ENCODE results near the gene TXNRD1.

GRCh38 chr12:104243551-104243950 lies 28.0 kb downstream of the TXNRD1 start:
- TF ChIP-seq EZH2 (IDR thresholded peaks at IDR 0.05; ENCODE audit: insufficient read depth, low read length) = no peak
- TF ChIP-seq CTCF (IDR thresholded peaks at IDR 0.05; ENCODE audit: insufficient read depth, low read depth, low read length) = no peak

Measured in astrocyte (in vitro differentiated cells and primary cell).